ENCODE results near the gene FAM222B. TPM values are rescaled to one million over a fixed set of nuclear protein-coding genes. Genes with fewer than 3 reads are reported as not detected.

Gene FAM222B
- total and polyA plus RNA-seq, 9 of the 15 experiments (the other 6 are each of a cell fraction or from before 2014, with no cell fraction given): 4.0 to 34.6 (median 7.5) TPM

DNA sequence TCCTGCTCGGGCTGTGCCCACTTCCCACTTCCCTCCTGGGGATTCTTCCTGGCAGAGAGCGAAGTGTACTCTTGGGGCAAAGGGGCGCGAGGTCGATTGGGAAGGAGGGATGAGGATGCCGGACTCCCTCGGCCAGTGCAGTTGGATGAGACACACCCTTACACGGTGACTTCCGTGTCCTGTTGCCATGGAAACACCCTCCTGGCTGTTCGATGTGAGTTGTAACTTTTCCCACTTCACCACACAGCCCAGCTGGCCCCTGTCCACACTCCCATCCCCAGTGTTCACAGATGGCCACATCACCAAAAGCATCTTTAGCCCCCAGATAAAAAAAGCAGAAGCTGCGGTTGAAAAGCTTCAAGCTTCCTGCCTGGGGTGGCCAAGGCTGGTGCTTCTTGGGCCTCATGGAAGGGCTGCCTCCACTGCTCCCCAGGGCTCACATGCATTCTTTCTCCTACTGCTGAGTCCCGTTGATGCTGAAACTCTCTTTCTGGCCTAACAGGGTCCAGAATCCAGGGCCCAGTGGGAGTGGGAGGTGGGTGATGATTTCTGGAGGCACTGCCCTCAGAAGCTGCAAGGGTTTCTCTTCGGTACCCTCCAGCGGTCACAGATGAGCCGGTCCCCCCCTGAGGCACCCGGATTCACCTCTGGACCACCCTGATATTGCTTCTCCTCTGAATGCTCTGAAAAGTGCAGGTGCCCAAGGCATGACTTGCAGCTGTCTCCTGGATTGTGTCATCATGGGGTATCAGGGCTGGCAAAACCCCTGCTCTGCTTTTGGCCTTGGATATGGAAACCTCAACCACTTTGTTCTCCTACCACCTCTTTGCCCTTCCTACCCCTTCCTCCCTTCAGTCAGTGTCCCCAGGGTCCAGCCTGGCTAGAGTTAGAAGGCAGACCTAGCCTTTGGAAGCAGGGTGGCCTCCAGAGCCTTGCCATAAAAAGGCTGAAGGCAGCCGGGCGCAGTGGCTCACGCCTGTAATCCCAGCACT lies 100.9 kb downstream of the FAM222B start (continued):
- TF ChIP-seq, protein P1, sequence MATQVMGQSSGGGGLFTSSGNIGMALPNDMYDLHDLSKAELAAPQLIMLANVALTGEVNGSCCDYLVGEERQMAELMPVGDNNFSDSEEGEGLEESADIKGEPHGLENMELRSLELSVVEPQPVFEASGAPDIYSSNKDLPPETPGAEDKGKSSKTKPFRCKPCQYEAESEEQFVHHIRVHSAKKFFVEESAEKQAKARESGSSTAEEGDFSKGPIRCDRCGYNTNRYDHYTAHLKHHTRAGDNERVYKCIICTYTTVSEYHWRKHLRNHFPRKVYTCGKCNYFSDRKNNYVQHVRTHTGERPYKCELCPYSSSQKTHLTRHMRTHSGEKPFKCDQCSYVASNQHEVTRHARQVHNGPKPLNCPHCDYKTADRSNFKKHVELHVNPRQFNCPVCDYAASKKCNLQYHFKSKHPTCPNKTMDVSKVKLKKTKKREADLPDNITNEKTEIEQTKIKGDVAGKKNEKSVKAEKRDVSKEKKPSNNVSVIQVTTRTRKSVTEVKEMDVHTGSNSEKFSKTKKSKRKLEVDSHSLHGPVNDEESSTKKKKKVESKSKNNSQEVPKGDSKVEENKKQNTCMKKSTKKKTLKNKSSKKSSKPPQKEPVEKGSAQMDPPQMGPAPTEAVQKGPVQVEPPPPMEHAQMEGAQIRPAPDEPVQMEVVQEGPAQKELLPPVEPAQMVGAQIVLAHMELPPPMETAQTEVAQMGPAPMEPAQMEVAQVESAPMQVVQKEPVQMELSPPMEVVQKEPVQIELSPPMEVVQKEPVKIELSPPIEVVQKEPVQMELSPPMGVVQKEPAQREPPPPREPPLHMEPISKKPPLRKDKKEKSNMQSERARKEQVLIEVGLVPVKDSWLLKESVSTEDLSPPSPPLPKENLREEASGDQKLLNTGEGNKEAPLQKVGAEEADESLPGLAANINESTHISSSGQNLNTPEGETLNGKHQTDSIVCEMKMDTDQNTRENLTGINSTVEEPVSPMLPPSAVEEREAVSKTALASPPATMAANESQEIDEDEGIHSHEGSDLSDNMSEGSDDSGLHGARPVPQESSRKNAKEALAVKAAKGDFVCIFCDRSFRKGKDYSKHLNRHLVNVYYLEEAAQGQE (IDR thresholded peaks at IDR 0.05; ENCODE audit: borderline replicate concordance): peak; percentile 44; the same call in 1 of the 2 replicates
- TF ChIP-seq, protein P1 (CRISPR knock-in tag; IDR thresholded peaks at IDR 0.05; ENCODE audit: low read depth): no peak
- peak; percentile 74; the same call in 1 of the 2 replicates for TF ChIP-seq RNF2 (IDR thresholded peaks at IDR 0.05)
- peak; percentile 37; the same call in 1 of the 2 replicates for TF ChIP-seq ZNF589 (CRISPR knock-in tag; IDR thresholded peaks at IDR 0.05; ENCODE audit: low read depth)

Data from K562 (cell line).